ENCODE results near the gene HSBP1L1. TPM values are rescaled to one million over a fixed set of nuclear protein-coding genes. Genes with fewer than 3 reads are reported as not detected.
A peak's percentile ranks its signal among the peaks of the same experiment; 100 is the strongest.

The HSBP1L1 gene
- total RNA-seq, 3 donors from 2014 or later, result 24.6 to 42.1 (median 38.3) TPM

GRCh38 chr18:79950515-79951341 lies 13.7 kb upstream of the HSBP1L1 start:
- Histone ChIP-seq H3K9me3 (no peaks in the 10 kb centered on the region), H3K27me3 (no peaks in the 10 kb centered on the region), H3K36me3 (no peaks in the 10 kb centered on the region), H3K4me3 (peak overlapping the region; percentile 81 to 98 (median 97)), H3K4me1 (peaks cover 0 to 13% of the 10 kb centered on the region in 2 donors), H3K27ac (peak overlapping the region; percentile 91 to 95)
- intact Hi-C loops (cut with DNase I; ENCODE audit: low total_unique reads), result no loop called here
- DNase-seq (ENCODE audit: low spot score in 2 of 2), result peak in 1 of 2 donors; percentile 51
- TF ChIP-seq, protein P1, sequence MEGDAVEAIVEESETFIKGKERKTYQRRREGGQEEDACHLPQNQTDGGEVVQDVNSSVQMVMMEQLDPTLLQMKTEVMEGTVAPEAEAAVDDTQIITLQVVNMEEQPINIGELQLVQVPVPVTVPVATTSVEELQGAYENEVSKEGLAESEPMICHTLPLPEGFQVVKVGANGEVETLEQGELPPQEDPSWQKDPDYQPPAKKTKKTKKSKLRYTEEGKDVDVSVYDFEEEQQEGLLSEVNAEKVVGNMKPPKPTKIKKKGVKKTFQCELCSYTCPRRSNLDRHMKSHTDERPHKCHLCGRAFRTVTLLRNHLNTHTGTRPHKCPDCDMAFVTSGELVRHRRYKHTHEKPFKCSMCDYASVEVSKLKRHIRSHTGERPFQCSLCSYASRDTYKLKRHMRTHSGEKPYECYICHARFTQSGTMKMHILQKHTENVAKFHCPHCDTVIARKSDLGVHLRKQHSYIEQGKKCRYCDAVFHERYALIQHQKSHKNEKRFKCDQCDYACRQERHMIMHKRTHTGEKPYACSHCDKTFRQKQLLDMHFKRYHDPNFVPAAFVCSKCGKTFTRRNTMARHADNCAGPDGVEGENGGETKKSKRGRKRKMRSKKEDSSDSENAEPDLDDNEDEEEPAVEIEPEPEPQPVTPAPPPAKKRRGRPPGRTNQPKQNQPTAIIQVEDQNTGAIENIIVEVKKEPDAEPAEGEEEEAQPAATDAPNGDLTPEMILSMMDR (IDR thresholded peaks at IDR 0.05), result no peak
- TF ChIP-seq POLR2AphosphoS5 (IDR thresholded peaks at IDR 0.05) (no peak), POLR2A (IDR thresholded peaks at IDR 0.05) (no peak)

GRCh38 chr18:79951545-79952455 lies 12.6 kb upstream of the HSBP1L1 start, which contains the start of gene SLC66A2:
Gene SLC66A2, minus strand, starts transcription at chr18:79951653. Its CDS starts 727 bp downstream, at chr18:79950926.
- DNase-seq (ENCODE audit: low spot score in 2 of 2), result peak; percentile 83 to 93
- peaks cover 0 to 13% of the 10 kb centered on the region in 2 donors for H3K4me1 ChIP-seq

DNA sequence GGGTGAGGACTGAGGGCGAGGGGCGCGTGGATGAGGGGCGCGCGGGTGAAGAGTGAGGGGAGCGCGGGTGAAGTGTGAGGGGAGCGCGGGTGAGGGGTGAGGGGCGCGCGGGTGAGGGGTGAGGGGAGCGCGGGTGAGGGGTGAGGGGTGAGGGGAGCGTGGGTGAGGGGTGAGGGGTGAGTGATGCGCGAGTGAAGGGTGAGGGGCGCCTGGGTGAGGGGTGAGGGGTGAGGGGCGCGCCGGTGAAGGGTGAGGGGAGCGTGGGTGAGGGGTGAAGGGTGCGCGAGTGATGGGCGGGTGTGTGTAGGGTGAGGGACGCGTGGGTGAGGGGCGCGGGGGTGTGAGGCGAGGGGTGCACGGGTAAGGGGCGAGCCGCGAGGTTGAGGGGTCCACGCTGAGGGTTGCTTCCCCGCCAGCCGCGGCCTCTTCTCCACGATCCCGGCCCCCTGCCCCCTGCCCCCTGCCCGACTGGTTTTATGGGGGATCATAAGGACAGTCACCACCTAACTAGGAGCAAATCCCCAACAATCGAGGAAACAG lies 11.9 kb upstream of the HSBP1L1 start:
- peaks cover 0 to 13% of the 10 kb centered on the region in 2 donors for H3K4me1 ChIP-seq
- intact Hi-C loops (cut with DNase I; ENCODE audit: low total_unique reads), result no loop called here
- H3K4me3 ChIP-seq, result peak overlapping the region; percentile 81 to 98 (median 97)
- DNase-seq (ENCODE audit: low spot score in 2 of 2), result peak in 1 of 2 donors; percentile 50
- no peaks in the 10 kb centered on the region for H3K9me3 ChIP-seq
- TF ChIP-seq POLR2A (IDR thresholded peaks at IDR 0.05) (no peak), POLR2AphosphoS5 (IDR thresholded peaks at IDR 0.05) (no peak)
- TF ChIP-seq, protein P1 (IDR thresholded peaks at IDR 0.05), result no peak
- no peaks in the 10 kb centered on the region for H3K36me3 ChIP-seq
- peak overlapping the region in 1 of 2 donors; percentile 91 for H3K27ac ChIP-seq
- no peaks in the 10 kb centered on the region for H3K27me3 ChIP-seq

More at GRCh38 chr18:79951545-79952455, 12.6 kb upstream of the HSBP1L1 start, which contains the start of gene SLC66A2:
- H3K36me3 ChIP-seq, result no peaks in the 10 kb centered on the region
- H3K4me3 ChIP-seq, result peak within 1 kb of the TSS; percentile 81 to 98 (median 97)
- H3K27me3 ChIP-seq, result no peaks in the 10 kb centered on the region
- no peaks in the 10 kb centered on the region for H3K9me3 ChIP-seq
- peak in 1 of 3 donors; percentile 70 for TF ChIP-seq POLR2AphosphoS5 (IDR thresholded peaks at IDR 0.05)
- TF ChIP-seq, protein P1 (IDR thresholded peaks at IDR 0.05), result no peak
- intact Hi-C loops (cut with DNase I; ENCODE audit: low total_unique reads), result no loop called here
- peak within 1 kb of the TSS; percentile 91 to 95 for H3K27ac ChIP-seq

- H3K27me3 ChIP-seq, result no peaks in the 10 kb centered on the region
- DNase-seq (ENCODE audit: low spot score in 2 of 2), result peak; percentile 18 to 40
- intact Hi-C loops (cut with DNase I; ENCODE audit: low total_unique reads), result no loop called here
Measured at GRCh38 chr18:79952996-79953559, 11.4 kb upstream of the HSBP1L1 start.

More at GRCh38 chr18:79952996-79953559, 11.4 kb upstream of the HSBP1L1 start:
- H3K36me3 ChIP-seq, result no peaks in the 10 kb centered on the region
- peaks cover 0 to 13% of the 10 kb centered on the region in 2 donors for H3K4me1 ChIP-seq
- no peaks in the 10 kb centered on the region for H3K9me3 ChIP-seq
- no peak overlapping the region for H3K4me3 ChIP-seq
- peak overlapping the region in 1 of 2 donors; percentile 29 for H3K27ac ChIP-seq
- TF ChIP-seq POLR2AphosphoS5 (IDR thresholded peaks at IDR 0.05), result no peak

Data from breast epithelium (tissue), 4 donors.